Measurements from ENCODE around the gene LSAMP. TPM values are rescaled to one million over a fixed set of nuclear protein-coding genes. Genes with fewer than 3 reads are reported as not detected.

The LSAMP gene
- total and polyA plus RNA-seq, 4 experiments from 2014 or later = not detected

GRCh38 chr3:116186049-116186448, 259.2 kb downstream of the LSAMP start:
- intact Hi-C loops (cut with micrococcal nuclease) = no loop called here
- Histone ChIP-seq H3K36me3 (ENCODE audit: insufficient read depth, low read length) (no peaks in the 10 kb centered on the region), H3K4me3 (ENCODE audit: low read length in 2 of 2) (no peak overlapping the region), H3K4me1 (ENCODE audit: insufficient read depth, low read length) (no peaks in the 10 kb centered on the region), H3K27me3 (ENCODE audit: insufficient read depth, low read length) (no peaks in the 10 kb centered on the region), H3K27ac (ENCODE audit: low read depth, low read length) (no peak overlapping the region), H3K9me3 (ENCODE audit: control insufficient read depth in 1 of 2, low read length in 2 of 2) (no peaks in the 10 kb centered on the region)
- POLR2A ChIA-PET (ENCODE audit: partially characterized antibody) = no interaction called here
- DNase-seq = no peak
- H3K4me3 Mint-ChIP-seq = no peak overlapping the region
- no peak overlapping the region for H3K27ac Mint-ChIP-seq
- no peaks in the 10 kb centered on the region for H3K27me3 Mint-ChIP-seq
- CTCF ChIA-PET (ENCODE audit: partially characterized antibody) = interaction anchor here (0.6 kb wide), 1 partner anchor 14 kb away, joined by 3 read pairs; no protein-coding TSS in a partner anchor
- H3K4me1 Mint-ChIP-seq = no peaks in the 10 kb centered on the region
- no peaks in the 10 kb centered on the region for H3K36me3 Mint-ChIP-seq
- peaks cover 0 to 9% (median 0%) of the 10 kb centered on the region in 8 donors for H3K9me3 Mint-ChIP-seq

GRCh38 chr3:116181159-116181558, 264.1 kb downstream of the LSAMP start:
- ChIA-PET CTCF (ENCODE audit: partially characterized antibody) (no interaction called here), POLR2A (ENCODE audit: partially characterized antibody) (no interaction called here)
- Histone ChIP-seq H3K9me3 (ENCODE audit: control insufficient read depth in 1 of 2, low read length in 2 of 2) (no peaks in the 10 kb centered on the region), H3K36me3 (ENCODE audit: insufficient read depth, low read length) (no peaks in the 10 kb centered on the region), H3K27ac (ENCODE audit: low read depth, low read length) (no peak overlapping the region), H3K4me1 (ENCODE audit: insufficient read depth, low read length) (no peaks in the 10 kb centered on the region), H3K27me3 (ENCODE audit: insufficient read depth, low read length) (no peaks in the 10 kb centered on the region), H3K4me3 (ENCODE audit: low read length in 2 of 2) (no peak overlapping the region)
- intact Hi-C loops (cut with micrococcal nuclease) = no loop called here
- Mint-ChIP-seq H3K27ac (no peak overlapping the region), H3K4me1 (no peaks in the 10 kb centered on the region), H3K27me3 (no peaks in the 10 kb centered on the region), H3K36me3 (no peaks in the 10 kb centered on the region), H3K9me3 (peaks cover 0 to 4% (median 0%) of the 10 kb centered on the region in 8 donors), H3K4me3 (no peak overlapping the region)
- DNase-seq = no peak

- intact Hi-C loops (cut with micrococcal nuclease) = no loop called here
Measured at GRCh38 chr3:116179091-116179490, 266.2 kb downstream of the LSAMP start.

GRCh38 chr3:116176974-116177555, 268.2 kb downstream of the LSAMP start:
- no peak overlapping the region for H3K4me3 Mint-ChIP-seq
- H3K9me3 Mint-ChIP-seq = peaks cover 0 to 4% (median 0%) of the 10 kb centered on the region in 8 donors
- Histone ChIP-seq H3K36me3 (ENCODE audit: insufficient read depth, low read length) (no peaks in the 10 kb centered on the region), H3K4me3 (ENCODE audit: low read length in 2 of 2) (no peak overlapping the region), H3K27ac (ENCODE audit: low read depth, low read length) (no peak overlapping the region), H3K9me3 (ENCODE audit: control insufficient read depth in 1 of 2, low read length in 2 of 2) (no peaks in the 10 kb centered on the region), H3K27me3 (ENCODE audit: insufficient read depth, low read length) (no peaks in the 10 kb centered on the region), H3K4me1 (ENCODE audit: insufficient read depth, low read length) (no peaks in the 10 kb centered on the region)
- POLR2A ChIA-PET (ENCODE audit: partially characterized antibody) = no interaction called here
- no peaks in the 10 kb centered on the region for H3K27me3 Mint-ChIP-seq
- H3K36me3 Mint-ChIP-seq = no peaks in the 10 kb centered on the region
- intact Hi-C loops (cut with micrococcal nuclease) = no loop called here
- H3K27ac Mint-ChIP-seq = no peak overlapping the region
- no peak for DNase-seq
- H3K4me1 Mint-ChIP-seq = no peaks in the 10 kb centered on the region
- CTCF ChIA-PET (ENCODE audit: partially characterized antibody) = no interaction called here

More at GRCh38 chr3:116179091-116179490, 266.2 kb downstream of the LSAMP start:
- peaks cover 0 to 4% (median under 1%) of the 10 kb centered on the region in 8 donors for H3K9me3 Mint-ChIP-seq
- ChIA-PET CTCF (ENCODE audit: partially characterized antibody) (no interaction called here), POLR2A (ENCODE audit: partially characterized antibody) (no interaction called here)
- H3K27me3 ChIP-seq (ENCODE audit: insufficient read depth, low read length) = no peaks in the 10 kb centered on the region
- H3K4me3 ChIP-seq (ENCODE audit: low read length in 2 of 2) = no peak overlapping the region
- no peaks in the 10 kb centered on the region for H3K36me3 Mint-ChIP-seq
- no peaks in the 10 kb centered on the region for H3K9me3 ChIP-seq (ENCODE audit: control insufficient read depth in 1 of 2, low read length in 2 of 2)
- no peak overlapping the region for H3K27ac Mint-ChIP-seq
- H3K4me3 Mint-ChIP-seq = no peak overlapping the region
- no peak overlapping the region for H3K27ac ChIP-seq (ENCODE audit: low read depth, low read length)
- H3K36me3 ChIP-seq (ENCODE audit: insufficient read depth, low read length) = no peaks in the 10 kb centered on the region
- no peaks in the 10 kb centered on the region for H3K27me3 Mint-ChIP-seq
- H3K4me1 Mint-ChIP-seq = no peaks in the 10 kb centered on the region
- no peak for DNase-seq
- no peaks in the 10 kb centered on the region for H3K4me1 ChIP-seq (ENCODE audit: insufficient read depth, low read length)

GRCh38 chr3:116166121-116166520, 279.2 kb downstream of the LSAMP start:
- CTCF ChIA-PET (ENCODE audit: partially characterized antibody) = no interaction called here
- POLR2A ChIA-PET (ENCODE audit: partially characterized antibody) = no interaction called here
- Histone ChIP-seq H3K9me3 (ENCODE audit: control insufficient read depth in 1 of 2, low read length in 2 of 2) (no peaks in the 10 kb centered on the region), H3K4me3 (ENCODE audit: low read length in 2 of 2) (no peak overlapping the region), H3K4me1 (ENCODE audit: insufficient read depth, low read length) (no peaks in the 10 kb centered on the region), H3K27me3 (ENCODE audit: insufficient read depth, low read length) (no peaks in the 10 kb centered on the region), H3K27ac (ENCODE audit: low read depth, low read length) (no peak overlapping the region), H3K36me3 (ENCODE audit: insufficient read depth, low read length) (no peaks in the 10 kb centered on the region)
- intact Hi-C loops (cut with micrococcal nuclease) = no loop called here
- Mint-ChIP-seq H3K36me3 (no peaks in the 10 kb centered on the region), H3K27me3 (no peaks in the 10 kb centered on the region), H3K4me3 (no peak overlapping the region), H3K9me3 (no peaks in the 10 kb centered on the region), H3K4me1 (no peaks in the 10 kb centered on the region), H3K27ac (no peak overlapping the region)
- no peak for DNase-seq

- CTCF ChIA-PET (ENCODE audit: partially characterized antibody) = no interaction called here
- Mint-ChIP-seq H3K27ac (peak overlapping the region in 1 of 7 donors; percentile 1), H3K9me3 (no peaks in the 10 kb centered on the region), H3K4me3 (no peak overlapping the region), H3K36me3 (no peaks in the 10 kb centered on the region), H3K27me3 (no peaks in the 10 kb centered on the region), H3K4me1 (no peaks in the 10 kb centered on the region)
- POLR2A ChIA-PET (ENCODE audit: partially characterized antibody) = no interaction called here
- no peak overlapping the region for H3K27ac ChIP-seq (ENCODE audit: low read depth, low read length)
- intact Hi-C loops (cut with micrococcal nuclease) = no loop called here
- no peaks in the 10 kb centered on the region for H3K9me3 ChIP-seq (ENCODE audit: control insufficient read depth in 1 of 2, low read length in 2 of 2)
- H3K4me3 ChIP-seq (ENCODE audit: low read length in 2 of 2) = no peak overlapping the region
- DNase-seq = no peak
- H3K36me3 ChIP-seq (ENCODE audit: insufficient read depth, low read length) = no peaks in the 10 kb centered on the region
- H3K27me3 ChIP-seq (ENCODE audit: insufficient read depth, low read length) = no peaks in the 10 kb centered on the region
- no peaks in the 10 kb centered on the region for H3K4me1 ChIP-seq (ENCODE audit: insufficient read depth, low read length)
Measured at GRCh38 chr3:116165641-116166040, 279.6 kb downstream of the LSAMP start.

GRCh38 chr3:116165135-116165534, 280.2 kb downstream of the LSAMP start:
- H3K4me3 ChIP-seq (ENCODE audit: low read length in 2 of 2) = no peak overlapping the region
- Mint-ChIP-seq H3K4me3 (no peak overlapping the region), H3K27ac (no peak overlapping the region), H3K27me3 (no peaks in the 10 kb centered on the region), H3K4me1 (no peaks in the 10 kb centered on the region), H3K36me3 (no peaks in the 10 kb centered on the region), H3K9me3 (no peaks in the 10 kb centered on the region)
- H3K9me3 ChIP-seq (ENCODE audit: control insufficient read depth in 1 of 2, low read length in 2 of 2) = no peaks in the 10 kb centered on the region
- no peaks in the 10 kb centered on the region for H3K4me1 ChIP-seq (ENCODE audit: insufficient read depth, low read length)
- ChIA-PET POLR2A (ENCODE audit: partially characterized antibody) (no interaction called here), CTCF (ENCODE audit: partially characterized antibody) (no interaction called here)
- intact Hi-C loops (cut with micrococcal nuclease) = no loop called here
- H3K27me3 ChIP-seq (ENCODE audit: insufficient read depth, low read length) = no peaks in the 10 kb centered on the region
- H3K27ac ChIP-seq (ENCODE audit: low read depth, low read length) = no peak overlapping the region
- DNase-seq = no peak
- no peaks in the 10 kb centered on the region for H3K36me3 ChIP-seq (ENCODE audit: insufficient read depth, low read length)

- Mint-ChIP-seq H3K27me3 (no peaks in the 10 kb centered on the region), H3K27ac (no peak overlapping the region), H3K36me3 (no peaks in the 10 kb centered on the region), H3K9me3 (no peaks in the 10 kb centered on the region), H3K4me3 (no peak overlapping the region), H3K4me1 (no peaks in the 10 kb centered on the region)
- no peaks in the 10 kb centered on the region for H3K27me3 ChIP-seq (ENCODE audit: insufficient read depth, low read length)
- no peaks in the 10 kb centered on the region for H3K4me1 ChIP-seq (ENCODE audit: insufficient read depth, low read length)
- H3K4me3 ChIP-seq (ENCODE audit: low read length in 2 of 2) = no peak overlapping the region
- ChIA-PET CTCF (ENCODE audit: partially characterized antibody) (no interaction called here), POLR2A (ENCODE audit: partially characterized antibody) (no interaction called here)
- DNase-seq = no peak
- no peaks in the 10 kb centered on the region for H3K9me3 ChIP-seq (ENCODE audit: control insufficient read depth in 1 of 2, low read length in 2 of 2)
- no peaks in the 10 kb centered on the region for H3K36me3 ChIP-seq (ENCODE audit: insufficient read depth, low read length)
- intact Hi-C loops (cut with micrococcal nuclease) = no loop called here
- H3K27ac ChIP-seq (ENCODE audit: low read depth, low read length) = no peak overlapping the region
Measured at GRCh38 chr3:116164039-116164438, 281.2 kb downstream of the LSAMP start.

Data from CD4-positive, alpha-beta memory T cell (primary cell).